GM21367 (cell line): ENCODE measurements around the gene UQCR11.

Experiments used
- ATAC-seq: cut with Tn5 transposase; IDR thresholded peaks from one replicate; pipeline ENCODE4 v1.9.1; 2021; ENCODE audit not compliant: unreplicated experiment

Gene UQCR11

GRCh38 chr19:1569997-1570396 lies 35.3 kb downstream of the UQCR11 start:
- no peak for ATAC-seq

DNA sequence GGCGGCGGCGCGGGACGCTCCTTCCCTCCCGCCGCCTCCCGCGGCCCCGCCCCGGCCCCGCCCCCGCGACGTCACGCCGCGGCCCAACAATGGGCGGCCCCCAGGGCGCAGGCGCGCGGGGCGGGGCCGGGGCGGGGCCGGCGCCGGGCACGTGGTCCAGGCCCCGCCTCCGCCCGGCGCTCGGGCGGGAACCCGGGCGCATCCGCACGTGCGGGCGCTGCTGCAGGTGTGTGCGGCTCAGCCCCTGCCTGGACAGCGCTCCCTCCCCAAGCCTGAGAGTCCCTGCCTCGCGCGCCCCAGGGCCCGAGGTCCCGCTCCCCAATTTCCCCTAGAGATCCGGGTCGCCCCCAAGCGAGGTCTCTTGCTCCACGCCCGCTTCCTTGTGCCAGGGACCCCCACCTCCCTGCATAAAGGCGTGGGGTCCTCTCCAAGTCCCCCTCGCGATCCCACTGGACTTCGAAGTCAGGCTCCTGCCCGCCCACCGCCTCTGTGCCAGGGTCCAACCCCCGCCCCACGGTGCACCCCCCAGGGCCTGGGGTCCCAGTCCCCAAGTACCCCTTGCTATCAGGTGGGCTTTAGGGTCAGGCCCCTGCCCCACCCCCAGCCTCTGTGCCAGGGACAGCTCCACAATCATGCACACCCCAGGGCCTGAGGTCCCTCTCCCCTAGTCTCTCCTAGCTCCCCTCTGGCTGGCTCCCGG lies 36.8 kb downstream of the UQCR11 start, which contains the start of gene MEX3D:
MEX3D (minus strand) TSS at position 6 of the 700 bp plus-strand sequence. CDS start 267 bp downstream, outside the sequence.
- no peak for ATAC-seq

GRCh38 chr19:1567848-1568227 lies 37.4 kb downstream of the UQCR11 start:
- ATAC-seq: no peak

DNA sequence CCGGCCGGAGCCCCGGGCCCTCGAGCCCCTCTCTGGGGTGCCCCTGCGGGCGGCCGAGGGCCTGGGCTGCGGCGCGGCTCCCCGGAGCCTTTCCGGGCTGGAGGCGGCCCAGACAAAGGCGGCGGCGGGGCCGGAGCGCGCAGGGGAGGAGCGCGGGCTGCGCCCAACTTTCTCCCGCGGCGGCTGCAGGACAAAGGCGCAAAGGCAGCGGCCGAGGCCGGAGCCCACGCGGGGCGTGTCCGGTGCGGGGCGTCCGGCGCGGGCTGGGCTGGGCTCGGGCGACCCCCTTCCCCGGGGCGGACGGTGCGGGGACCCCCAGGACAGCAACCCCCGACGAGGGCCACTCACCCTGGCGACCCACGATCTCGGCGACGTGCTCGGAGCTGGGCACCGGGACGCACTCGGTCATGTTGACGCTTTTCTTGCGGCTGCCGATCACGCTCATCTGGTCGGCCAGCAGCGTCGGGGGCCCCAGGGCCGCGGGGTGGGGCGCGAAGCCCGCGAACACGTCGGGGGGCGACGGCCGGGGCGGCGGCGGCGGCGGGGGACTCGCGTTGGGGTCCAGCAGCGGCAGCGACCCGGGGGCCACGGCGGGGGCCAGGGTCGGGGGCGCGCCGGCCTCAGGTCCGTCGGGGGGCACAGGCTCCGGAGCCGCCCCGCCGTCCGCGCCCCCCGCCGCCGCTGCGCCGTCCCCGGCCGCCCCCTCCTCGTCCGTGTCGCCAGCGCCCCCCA lies 38.0 kb downstream of the UQCR11 start:
- no peak for ATAC-seq

- ATAC-seq: no peak
Observed at GRCh38 chr19:1566392-1567115, 38.7 kb downstream of the UQCR11 start.

DNA sequence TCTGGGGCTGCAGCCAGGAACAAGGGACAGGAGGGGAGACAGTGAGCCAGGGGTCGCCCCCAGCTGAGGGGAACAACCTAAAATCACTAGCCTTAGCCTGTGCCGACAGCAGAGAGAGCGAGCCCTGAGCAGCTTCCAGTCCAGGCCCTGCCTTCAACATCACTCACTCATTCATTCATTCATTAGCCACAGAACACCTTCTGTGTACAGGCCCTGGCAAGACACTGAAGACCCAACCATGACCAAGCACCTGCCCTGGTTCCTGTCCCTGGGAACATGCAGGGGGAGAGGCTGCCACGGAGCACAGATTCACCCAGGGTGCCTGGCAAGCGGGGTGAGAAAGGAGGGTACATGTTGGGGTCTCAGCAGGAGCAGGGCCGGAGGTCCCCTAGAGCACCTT lies 42.0 kb downstream of the UQCR11 start:
- ATAC-seq: no peak

- no peak for ATAC-seq
Observed at GRCh38 chr19:1561236-1561842, 43.9 kb downstream of the UQCR11 start.

- no peak for ATAC-seq
Observed at GRCh38 chr19:1560286-1560882, 44.9 kb downstream of the UQCR11 start.

DNA sequence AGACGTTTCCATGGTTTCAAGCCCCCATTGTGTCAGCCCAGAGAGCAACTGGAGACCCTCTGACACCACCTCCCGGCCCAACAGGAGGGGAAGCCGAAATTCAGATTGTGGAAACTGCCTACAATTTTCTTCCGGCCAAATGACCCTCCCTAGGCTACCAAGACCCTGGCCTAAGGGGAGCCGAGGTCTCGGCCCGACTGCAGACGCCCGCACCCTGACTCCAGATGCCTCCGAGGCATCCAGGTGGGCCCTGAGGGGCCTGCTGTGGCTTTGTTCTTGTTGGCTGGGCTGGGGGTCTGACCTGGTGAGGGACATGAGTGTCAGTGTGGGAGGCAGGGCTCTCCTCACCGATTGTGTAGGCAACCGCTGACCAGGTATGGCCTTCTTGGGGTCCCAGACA lies 46.7 kb downstream of the UQCR11 start:
- ATAC-seq: no peak

GRCh38 chr19:1556390-1557070 lies 48.7 kb downstream of the UQCR11 start:
- ATAC-seq: no peak

- no peak for ATAC-seq
Observed at GRCh38 chr19:1555487-1556389, 49.5 kb downstream of the UQCR11 start.

DNA sequence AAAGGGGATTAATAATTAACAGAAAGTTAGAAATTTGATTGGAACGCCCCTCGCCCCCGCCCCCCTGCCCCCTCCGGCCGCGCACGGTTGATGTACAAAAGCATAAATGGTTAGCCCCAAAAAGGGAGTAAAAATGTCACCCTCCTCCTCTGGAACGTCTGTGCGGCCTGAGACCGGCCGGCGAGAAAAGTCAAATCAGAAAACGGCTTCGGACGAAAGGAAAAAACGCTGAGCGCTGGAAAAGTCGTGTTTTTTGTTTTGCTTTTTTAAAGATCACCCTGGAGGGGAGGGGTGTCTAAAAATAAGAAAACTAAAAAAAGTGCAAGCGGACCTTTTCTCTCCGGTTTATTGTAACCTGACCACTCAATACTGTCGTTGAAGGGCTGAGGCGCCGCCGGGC lies 50.3 kb downstream of the UQCR11 start:
- no peak for ATAC-seq

- ATAC-seq: no peak
Observed at GRCh38 chr19:1553415-1553814, 51.8 kb downstream of the UQCR11 start.

DNA sequence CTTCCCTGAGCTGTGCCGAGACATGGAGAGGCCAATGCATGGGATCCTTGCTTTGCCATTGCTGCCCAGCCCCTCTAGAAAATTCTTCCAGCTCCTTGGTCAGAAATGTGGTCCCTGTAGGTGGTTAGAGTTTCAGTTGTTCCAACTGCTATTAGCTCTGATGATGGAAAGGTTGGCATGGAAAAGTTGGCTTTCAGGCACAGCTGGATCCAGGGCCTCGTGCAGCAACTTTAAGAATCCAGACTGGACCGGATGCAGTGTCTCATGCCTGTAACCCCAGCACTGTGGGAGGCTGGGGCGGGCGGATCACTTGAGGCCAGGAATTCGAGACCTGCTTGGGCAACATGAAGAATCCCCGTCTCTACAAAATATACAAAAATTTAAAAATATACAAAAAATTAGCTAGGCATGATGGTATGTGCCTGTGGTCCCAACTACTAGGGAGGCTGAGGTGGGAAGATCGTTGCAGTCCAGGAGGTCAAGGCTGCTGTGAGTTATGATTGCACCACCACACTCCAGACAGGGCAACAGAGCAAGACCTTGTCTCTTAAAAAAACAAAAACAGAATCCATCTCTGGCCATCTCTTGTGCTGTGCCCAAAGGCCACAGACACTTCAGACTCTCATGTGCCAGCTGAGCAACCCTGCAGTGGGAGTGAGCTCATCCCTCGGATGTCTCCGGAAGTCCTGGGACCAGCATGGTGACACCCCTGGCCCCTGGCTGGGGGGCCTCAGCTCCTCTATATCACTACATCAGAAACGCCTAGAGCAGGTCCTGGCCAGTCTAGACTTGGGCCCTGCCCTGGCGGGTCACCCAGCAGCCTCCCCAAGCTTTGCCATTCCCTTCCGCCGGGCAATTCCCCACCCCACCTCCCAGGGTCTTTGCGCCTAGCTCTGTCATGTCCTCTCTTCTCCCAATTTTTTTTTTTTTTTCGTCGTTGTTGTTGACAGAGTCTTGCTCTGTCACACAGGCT lies 53.9 kb downstream of the UQCR11 start:
- no peak for ATAC-seq

GRCh38 chr19:1549332-1549945 lies 55.8 kb downstream of the UQCR11 start:
- no peak for ATAC-seq
